Measurements from ENCODE around the gene KIFAP3. TPM values are rescaled to one million over a fixed set of nuclear protein-coding genes. Genes with fewer than 3 reads are reported as not detected.
"Not testable (repeated sequence)": the region's sequence is repeated elsewhere in the genome, so short reads cannot be mapped to it uniquely, and the experiment has no call there.

Gene KIFAP3
- 14.5 and 15.1 TPM in 2 replicates for total RNA-seq (2014; rRNA removed; shearing (Covaris generic))

DNA sequence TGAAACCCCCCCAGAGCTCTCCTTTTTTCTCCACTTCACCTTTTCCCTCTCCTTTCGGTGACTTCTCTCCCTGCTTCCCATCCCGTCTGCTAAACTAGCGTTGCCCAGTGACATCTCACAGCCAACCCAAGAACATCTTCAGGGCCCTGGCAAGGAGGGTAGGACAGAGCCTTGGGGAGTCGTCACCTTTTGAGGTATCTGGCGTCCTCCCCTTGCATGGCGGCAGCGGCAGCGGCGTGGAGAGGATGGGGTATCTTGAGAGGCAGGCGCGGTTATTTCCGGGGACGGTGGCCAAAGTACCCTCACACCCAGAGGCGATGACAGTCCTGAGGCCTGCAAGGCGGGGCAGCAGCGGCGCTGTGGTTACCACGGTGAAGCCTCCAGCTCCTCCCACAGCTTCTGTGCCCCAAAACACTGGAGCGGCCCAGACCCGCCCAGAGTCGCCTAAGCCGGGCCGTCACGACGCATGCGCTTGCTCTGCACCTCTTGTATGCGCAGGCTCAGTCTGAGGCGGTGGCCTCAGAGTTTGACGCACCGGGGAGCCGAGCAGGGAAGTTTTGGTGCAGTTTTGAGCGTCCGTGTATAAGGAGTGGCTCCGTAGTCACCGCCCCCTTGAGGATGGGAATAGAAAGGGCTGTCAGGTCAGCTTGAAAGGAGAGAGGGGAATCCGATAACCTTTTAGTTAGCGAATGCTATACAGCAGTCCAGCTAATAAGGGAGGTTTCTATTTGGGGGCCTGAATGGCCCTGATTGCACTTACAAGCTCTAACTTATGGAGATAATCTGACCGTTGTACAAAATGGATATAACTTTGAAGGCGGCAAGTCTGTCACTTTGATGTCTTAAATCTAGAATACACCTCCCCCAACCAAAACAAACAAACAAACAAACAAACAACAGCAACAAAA lies at the start of gene KIFAP3:
KIFAP3 (minus strand) TSS at position 446 of the 908 bp plus-strand sequence; CDS start at position 218, 228 bp downstream.
- Histone ChIP-seq H3K36me3 (no peaks in the 10 kb centered on the region), H3K9me3 (replicated peaks) (no peaks in the 10 kb centered on the region), H3K27me3 (replicated peaks) (no peaks in the 10 kb centered on the region), H3K4me3 (peak within 1 kb of the TSS; percentile 51), H3K4me1 (replicated peaks) (no peaks in the 10 kb centered on the region; the same call in 1 of the 2 replicates), H3K27ac (peak within 1 kb of the TSS; percentile 21; the same call in 1 of the 2 replicates)
- peak; percentile 91 to 98 for DNase-seq (ENCODE audit: low read depth in 1 of 2, low spot score in 2 of 2)

GRCh38 chr1:170122366-170122765 lies 47.9 kb upstream of the KIFAP3 start:
- Histone ChIP-seq H3K9me3 (replicated peaks) (no peaks in the 10 kb centered on the region), H3K4me1 (replicated peaks) (no peaks in the 10 kb centered on the region), H3K4me3 (no peak overlapping the region)

GRCh38 chr1:170114906-170115305 lies 40.4 kb upstream of the KIFAP3 start:
- Histone ChIP-seq H3K36me3 (no peaks in the 10 kb centered on the region), H3K4me1 (replicated peaks) (no peaks in the 10 kb centered on the region), H3K4me3 (no peak overlapping the region), H3K9me3 (replicated peaks) (no peaks in the 10 kb centered on the region), H3K27me3 (replicated peaks) (no peaks in the 10 kb centered on the region), H3K27ac (no peak overlapping the region)
- DNase-seq (ENCODE audit: low read depth in 1 of 2, low spot score in 2 of 2): no peak

More at GRCh38 chr1:170122366-170122765, 47.9 kb upstream of the KIFAP3 start:
- no peak overlapping the region for H3K27ac ChIP-seq
- DNase-seq (ENCODE audit: low read depth in 1 of 2, low spot score in 2 of 2): no peak
- no peaks in the 10 kb centered on the region for H3K27me3 ChIP-seq (replicated peaks)
- H3K36me3 ChIP-seq: no peaks in the 10 kb centered on the region

GRCh38 chr1:170113140-170113539 lies 38.6 kb upstream of the KIFAP3 start:
- H3K4me3 ChIP-seq; H3K36me3 ChIP-seq; H3K27me3 ChIP-seq (replicated peaks); H3K27ac ChIP-seq; DNase-seq (ENCODE audit: low read depth in 1 of 2, low spot score in 2 of 2); H3K4me1 ChIP-seq (replicated peaks); H3K9me3 ChIP-seq (replicated peaks): not testable (repeated sequence)

DNA sequence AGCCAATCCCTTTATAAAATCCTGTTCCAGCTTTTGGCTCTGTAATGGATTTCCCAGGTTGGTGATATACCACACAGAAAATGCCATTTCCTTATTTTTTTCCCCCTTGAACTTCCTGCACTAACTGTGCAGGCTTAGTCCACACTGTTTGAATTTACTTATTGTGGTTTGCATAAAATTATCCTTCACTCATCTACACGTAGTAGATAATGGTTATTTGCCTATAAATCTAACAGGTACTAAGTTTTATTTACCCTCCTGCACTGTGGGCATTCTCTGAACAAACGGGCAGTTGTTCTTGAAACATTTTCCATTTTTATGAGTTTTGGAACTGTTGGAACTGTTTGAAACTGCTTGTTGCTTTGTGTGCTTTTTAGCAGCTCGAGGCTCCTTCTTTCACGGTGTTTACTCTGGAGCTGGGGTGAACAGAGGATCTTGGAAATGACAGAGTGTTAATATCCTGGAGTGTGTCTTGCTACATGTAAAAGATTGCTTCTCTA lies 23.0 kb upstream of the KIFAP3 start:
- H3K9me3 ChIP-seq (replicated peaks): no peaks in the 10 kb centered on the region
- no peaks in the 10 kb centered on the region for H3K36me3 ChIP-seq
- H3K27ac ChIP-seq: no peak overlapping the region
- no peak overlapping the region for H3K4me3 ChIP-seq
- no peaks in the 10 kb centered on the region for H3K27me3 ChIP-seq (replicated peaks)
- H3K4me1 ChIP-seq (replicated peaks): no peaks in the 10 kb centered on the region
- DNase-seq (ENCODE audit: low read depth in 1 of 2, low spot score in 2 of 2): no peak

- no peaks in the 10 kb centered on the region for H3K4me1 ChIP-seq (replicated peaks)
- H3K9me3 ChIP-seq (replicated peaks): no peaks in the 10 kb centered on the region
- H3K27me3 ChIP-seq (replicated peaks): no peaks in the 10 kb centered on the region
- no peak overlapping the region for H3K27ac ChIP-seq
- no peak overlapping the region for H3K4me3 ChIP-seq
- no peak for DNase-seq (ENCODE audit: low read depth in 1 of 2, low spot score in 2 of 2)
- H3K36me3 ChIP-seq: no peaks in the 10 kb centered on the region
Measured at GRCh38 chr1:170096806-170097340, 22.4 kb upstream of the KIFAP3 start.

GRCh38 chr1:170095976-170096748 lies 21.7 kb upstream of the KIFAP3 start:
- no peaks in the 10 kb centered on the region for H3K36me3 ChIP-seq
- no peaks in the 10 kb centered on the region for H3K4me1 ChIP-seq (replicated peaks)
- no peaks in the 10 kb centered on the region for H3K27me3 ChIP-seq (replicated peaks)
- DNase-seq (ENCODE audit: low read depth in 1 of 2, low spot score in 2 of 2): no peak
- H3K9me3 ChIP-seq (replicated peaks): no peaks in the 10 kb centered on the region
- H3K27ac ChIP-seq: no peak overlapping the region
- H3K4me3 ChIP-seq: no peak overlapping the region

GRCh38 chr1:170094697-170095616 lies 20.5 kb upstream of the KIFAP3 start:
- not testable (repeated sequence) for H3K36me3 ChIP-seq; H3K4me3 ChIP-seq; H3K9me3 ChIP-seq (replicated peaks); H3K27me3 ChIP-seq (replicated peaks); H3K27ac ChIP-seq; H3K4me1 ChIP-seq (replicated peaks); DNase-seq (ENCODE audit: low read depth in 1 of 2, low spot score in 2 of 2)

DNA sequence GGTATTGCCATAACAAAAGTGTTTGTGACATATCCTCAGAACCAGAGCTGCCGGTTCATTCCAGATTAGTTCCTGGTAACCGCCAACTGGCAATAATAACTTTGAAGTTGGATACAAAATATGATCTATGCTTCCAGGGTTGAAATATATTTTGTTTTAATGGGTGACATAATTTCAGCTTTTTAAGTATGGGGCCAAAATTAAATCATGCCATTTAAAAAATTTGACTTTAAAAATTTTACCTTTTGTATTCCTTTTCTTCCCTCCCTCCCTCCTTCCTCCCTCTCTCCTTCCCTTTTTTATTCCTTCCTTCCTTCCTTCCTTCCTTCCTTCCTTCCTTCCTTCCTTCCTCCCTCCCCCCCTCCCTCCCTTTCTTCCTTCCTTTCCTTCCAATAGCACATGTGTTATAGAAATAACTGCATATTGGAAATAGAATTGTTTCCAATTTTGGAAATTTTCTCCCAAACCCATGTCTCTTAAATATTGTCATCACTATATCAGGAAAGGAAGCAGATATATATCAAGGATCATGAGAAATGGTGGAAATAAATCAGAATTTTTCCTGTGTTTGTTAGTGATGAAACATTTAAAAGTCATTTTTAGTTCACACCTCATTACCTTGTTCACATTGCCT lies 12.0 kb upstream of the KIFAP3 start:
- DNase-seq (ENCODE audit: low read depth in 1 of 2, low spot score in 2 of 2): no peak
- Histone ChIP-seq H3K27me3 (replicated peaks) (no peaks in the 10 kb centered on the region), H3K36me3 (no peaks in the 10 kb centered on the region), H3K27ac (no peak overlapping the region), H3K4me1 (replicated peaks) (no peaks in the 10 kb centered on the region), H3K9me3 (replicated peaks) (no peaks in the 10 kb centered on the region), H3K4me3 (no peak overlapping the region)

DNA sequence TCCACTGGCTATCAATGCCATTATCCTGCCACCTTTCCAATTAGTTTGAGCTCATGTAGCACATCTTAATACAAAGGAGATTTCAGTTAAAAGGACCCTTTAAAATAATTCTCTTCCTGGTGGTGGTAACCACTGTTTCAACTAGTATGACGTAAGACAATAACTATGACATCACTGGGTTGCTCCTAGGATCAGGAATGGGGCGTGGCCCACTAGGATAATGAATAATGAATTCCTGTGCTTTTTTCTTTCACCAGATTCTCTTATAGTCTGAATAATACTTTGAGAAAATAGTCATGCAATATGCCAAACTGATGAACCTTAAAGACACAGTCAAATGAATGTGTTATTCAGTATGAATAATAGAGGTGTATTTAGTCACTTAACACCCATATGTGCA lies 10.6 kb upstream of the KIFAP3 start:
- Histone ChIP-seq H3K27ac (no peak overlapping the region), H3K36me3 (no peaks in the 10 kb centered on the region), H3K27me3 (replicated peaks) (no peaks in the 10 kb centered on the region), H3K4me3 (no peak overlapping the region), H3K4me1 (replicated peaks) (no peaks in the 10 kb centered on the region), H3K9me3 (replicated peaks) (no peaks in the 10 kb centered on the region)
- no peak for DNase-seq (ENCODE audit: low read depth in 1 of 2, low spot score in 2 of 2)

GRCh38 chr1:170078610-170079189 lies 4.2 kb upstream of the KIFAP3 start:
- DNase-seq (ENCODE audit: low read depth in 1 of 2, low spot score in 2 of 2): no peak
- Histone ChIP-seq H3K27ac (no peak overlapping the region), H3K4me3 (no peak overlapping the region), H3K9me3 (replicated peaks) (no peaks in the 10 kb centered on the region), H3K4me1 (replicated peaks) (no peaks in the 10 kb centered on the region; the same call in 1 of the 2 replicates), H3K36me3 (no peaks in the 10 kb centered on the region), H3K27me3 (replicated peaks) (no peaks in the 10 kb centered on the region)

GRCh38 chr1:170077926-170078325 lies 3.4 kb upstream of the KIFAP3 start:
- Histone ChIP-seq H3K4me3 (no peak overlapping the region), H3K4me1 (replicated peaks) (no peaks in the 10 kb centered on the region; the same call in 1 of the 2 replicates), H3K36me3 (no peaks in the 10 kb centered on the region), H3K27ac (no peak overlapping the region), H3K27me3 (replicated peaks) (no peaks in the 10 kb centered on the region), H3K9me3 (replicated peaks) (no peaks in the 10 kb centered on the region)
- no peak for DNase-seq (ENCODE audit: low read depth in 1 of 2, low spot score in 2 of 2)
